Ecto neural progenitor cell (in vitro differentiated cells): ENCODE measurements around the gene HNRNPA2B1.

Experiments
- DNase-seq: peaks from one replicate; pipeline ENCODE4 v3.0.0-alpha.2; 2018; ENCODE audit warnings: low spot score

HNRNPA2B1 gene

DNA sequence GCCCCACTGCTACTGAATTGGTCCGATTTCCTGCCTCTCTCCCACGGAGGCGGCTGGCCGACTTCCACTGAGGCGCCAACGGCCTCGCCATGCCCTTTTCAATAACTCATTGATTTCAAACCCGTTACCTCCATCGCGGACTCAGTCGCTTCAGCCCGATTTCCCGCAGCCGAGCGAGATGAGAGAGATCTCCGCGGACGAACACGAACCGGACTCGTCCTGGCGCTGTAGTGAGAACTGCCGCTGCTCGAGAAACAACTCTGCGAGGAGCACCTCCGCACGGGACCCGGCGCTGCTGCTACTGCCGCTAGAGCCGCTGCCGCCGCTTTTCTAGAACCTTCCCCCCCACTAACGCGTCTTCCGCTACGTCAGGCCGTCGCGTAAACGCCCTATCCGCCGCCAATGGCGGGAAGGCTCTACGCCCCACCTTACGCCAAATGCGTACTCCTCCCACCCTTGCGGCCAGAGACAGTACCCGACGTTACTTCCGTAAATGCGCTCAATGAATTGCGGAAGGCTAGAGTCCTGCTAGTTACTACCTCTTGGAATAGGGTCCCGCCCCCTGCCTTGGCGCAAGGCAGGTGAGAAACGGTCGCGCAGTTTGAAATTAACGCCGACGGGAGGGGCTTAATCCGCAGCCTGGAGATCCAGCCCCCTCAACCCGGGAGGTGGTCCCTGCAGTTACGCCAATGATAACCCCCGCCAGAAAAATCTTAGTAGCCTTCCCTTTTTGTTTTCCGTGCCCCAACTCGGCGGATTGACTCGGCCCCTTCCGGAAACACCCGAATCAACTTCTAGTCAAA is at the start of gene HNRNPA2B1:
TSS of gene HNRNPA2B1 (minus strand) at position 303 of the 803 bp plus-strand sequence. CDS start at position 134, 169 bp downstream.
- peak; percentile 98 for DNase-seq

DNA sequence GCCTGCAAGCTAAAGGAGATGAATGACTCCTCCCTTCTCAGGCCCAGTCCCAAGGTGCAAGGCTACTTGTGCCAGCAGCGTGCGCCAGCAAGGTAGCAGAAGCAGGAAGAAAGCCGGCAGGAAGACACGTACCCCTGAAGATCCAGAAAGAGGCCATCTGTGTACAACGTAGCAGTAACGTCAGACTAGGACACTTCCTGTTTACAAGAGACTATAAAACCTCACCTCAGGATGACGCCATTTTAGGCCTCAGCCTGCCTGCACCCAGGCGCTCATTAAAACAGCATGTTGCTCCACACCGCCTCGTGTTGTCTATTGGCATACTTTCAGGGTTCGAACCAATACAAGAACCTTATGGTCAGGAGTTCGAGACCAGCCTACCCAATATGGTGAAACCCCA is 49.7 kb upstream of the HNRNPA2B1 start:
- no peak for DNase-seq

DNA sequence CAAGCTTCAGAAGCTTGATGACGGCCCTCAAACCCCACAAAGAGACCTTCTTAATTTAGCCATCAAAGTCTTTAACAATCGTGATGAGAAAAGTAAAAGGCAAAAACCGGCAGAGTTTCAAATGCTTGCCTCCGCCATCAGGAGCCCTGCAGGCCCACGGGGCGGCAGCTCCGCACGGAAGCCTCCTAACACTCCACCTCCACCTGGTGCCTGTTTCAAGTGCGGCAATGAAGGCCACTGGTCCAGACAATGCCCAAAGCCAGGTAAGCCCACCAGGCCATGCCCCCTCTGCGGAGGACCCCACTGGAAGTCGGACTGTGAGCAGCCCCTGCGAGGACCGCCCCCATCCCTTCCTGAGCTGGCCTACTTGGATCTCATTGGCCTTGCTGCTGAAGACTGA is 44.6 kb upstream of the HNRNPA2B1 start:
- DNase-seq, result no peak

DNA sequence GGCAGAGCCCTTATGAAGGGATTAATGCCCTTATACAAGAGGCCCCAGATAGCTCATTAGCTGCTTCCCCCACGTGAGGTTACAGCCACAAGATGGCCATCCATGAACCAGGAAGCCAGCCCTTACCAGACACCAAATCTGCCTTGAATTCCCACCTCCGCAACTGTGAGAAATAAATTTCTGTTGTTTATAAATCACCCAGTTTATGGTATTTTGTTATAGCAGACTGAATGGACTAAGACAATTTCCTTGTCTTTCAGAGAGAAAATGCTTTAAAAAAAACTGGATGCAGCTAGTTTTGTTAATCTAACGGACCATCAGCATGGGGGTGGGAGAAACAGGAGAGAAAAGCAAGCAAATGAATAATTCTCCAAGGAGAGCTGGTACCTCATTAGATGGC is 37.5 kb upstream of the HNRNPA2B1 start:
- DNase-seq, result no peak

DNA sequence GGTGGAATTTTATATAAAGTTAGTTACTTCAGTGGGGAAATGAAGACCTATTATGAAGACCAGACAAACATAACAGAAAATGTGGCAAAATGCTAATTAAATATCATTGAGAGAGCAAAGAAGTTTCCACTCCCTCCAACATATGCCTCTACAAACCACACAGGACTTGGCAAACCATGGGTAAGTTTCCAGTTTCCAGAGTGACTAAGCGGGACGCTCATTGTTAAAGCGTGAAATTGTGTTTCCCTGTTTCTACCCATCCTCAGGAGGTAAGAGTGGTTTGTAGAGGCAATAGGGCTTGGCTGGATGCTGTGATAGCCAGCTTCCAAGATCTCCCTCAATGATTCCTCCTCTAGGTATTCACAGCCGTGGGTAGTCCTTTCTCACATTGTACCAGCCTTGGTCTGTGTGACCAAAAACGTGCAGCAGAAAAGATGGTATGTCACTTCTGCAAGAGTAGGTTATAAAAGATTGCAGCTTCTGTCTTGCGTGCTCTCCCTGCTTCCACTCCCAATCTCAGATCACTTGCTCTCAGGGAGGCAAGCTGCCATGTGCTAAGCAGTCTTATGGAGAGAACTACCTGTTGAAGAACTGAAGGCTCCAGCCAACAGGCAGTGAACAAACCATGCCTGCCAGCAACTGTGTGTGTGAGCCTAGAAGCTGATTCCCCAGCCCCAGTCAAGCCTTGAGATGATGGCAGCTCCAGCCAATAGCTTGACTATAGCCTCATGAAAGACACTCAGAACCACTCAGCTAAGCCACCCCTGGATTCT is 36.7 kb upstream of the HNRNPA2B1 start:
- DNase-seq, result peak; percentile 10

DNA sequence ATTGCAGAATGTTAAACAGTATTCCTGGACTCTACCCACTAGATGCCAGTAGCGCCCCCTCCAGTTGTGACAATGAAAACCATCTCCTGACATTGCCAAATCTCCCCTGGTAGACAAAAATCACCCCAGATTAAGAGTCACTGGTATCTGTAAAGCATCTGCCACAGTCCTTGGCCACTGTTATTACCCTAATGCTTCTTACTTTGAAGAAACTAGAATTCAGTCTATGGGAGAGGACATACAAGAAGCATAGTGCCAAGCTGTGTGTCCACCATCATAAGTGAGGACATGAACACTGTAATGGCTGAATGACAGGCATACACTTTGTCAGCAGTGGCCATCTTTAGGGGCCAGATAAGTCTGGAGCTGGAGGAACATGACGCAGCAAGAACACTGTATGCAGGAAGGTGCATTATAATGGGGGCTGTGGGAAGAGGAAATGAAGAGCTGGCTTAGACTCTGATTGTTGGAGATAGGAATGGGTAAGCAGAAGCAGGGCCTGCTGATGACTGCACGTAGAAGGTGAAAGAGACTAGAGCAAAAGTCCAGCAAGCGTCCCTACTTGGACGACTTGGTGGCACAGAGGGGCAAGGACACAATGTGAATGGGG is 33.5 kb upstream of the HNRNPA2B1 start:
- peak; percentile 8 for DNase-seq

DNA sequence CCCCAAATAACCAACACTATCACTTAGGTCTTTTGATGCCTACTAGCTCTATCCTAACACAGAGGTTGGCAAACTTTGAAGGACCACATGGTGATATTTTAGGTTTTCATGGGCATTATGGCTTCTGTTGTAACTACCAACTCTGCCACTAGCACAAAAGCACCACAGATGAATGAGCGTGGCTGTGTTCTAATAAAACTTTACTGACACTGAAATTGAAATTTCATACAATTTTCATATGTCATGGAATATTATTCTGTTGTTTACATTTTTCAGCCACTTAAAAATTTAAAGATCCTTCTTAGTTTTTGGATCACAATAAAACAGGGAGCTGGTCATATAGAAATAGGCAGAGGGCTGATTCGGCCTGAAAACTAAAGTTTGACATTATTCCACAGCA is 27.4 kb upstream of the HNRNPA2B1 start:
- DNase-seq, result no peak

DNA sequence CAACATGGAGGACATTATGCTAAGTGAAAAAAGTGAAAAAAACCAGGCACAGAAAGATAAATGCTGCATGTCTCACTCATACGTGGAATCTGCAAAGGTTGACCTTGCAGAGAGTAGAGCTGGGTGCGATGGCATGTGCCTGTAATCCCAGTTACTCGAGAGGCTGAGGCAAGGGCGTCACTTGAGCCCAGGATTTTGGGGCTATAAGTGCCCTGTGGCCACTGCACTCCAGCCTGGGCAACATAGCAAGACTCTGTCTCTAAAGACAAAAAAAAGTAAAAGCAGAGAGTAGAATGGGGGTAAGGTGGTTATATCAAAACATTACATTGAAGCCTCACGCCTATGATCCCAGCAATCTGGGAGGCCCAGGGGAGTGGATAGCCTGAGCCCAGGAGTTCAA is 23.8 kb upstream of the HNRNPA2B1 start:
- peak; percentile 15 for DNase-seq

DNA sequence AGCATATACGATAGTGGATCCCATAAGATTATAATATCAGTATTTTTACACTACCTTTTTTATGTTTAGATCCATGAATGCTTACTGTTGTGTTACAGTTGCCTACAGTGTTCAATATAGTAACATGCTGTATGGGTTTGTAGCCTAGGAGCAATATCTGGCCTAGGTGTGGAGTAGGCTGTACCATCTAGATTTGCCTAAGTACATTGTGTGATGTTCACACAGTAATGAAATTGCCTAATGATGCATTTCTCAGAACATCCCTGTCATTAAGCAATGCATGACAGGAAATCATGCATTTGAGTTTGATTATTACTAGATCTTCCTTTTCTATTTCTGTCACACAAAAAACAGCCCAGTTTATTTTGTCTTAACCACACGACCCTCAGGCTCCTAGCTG is 15.5 kb upstream of the HNRNPA2B1 start:
- DNase-seq, result no peak

DNA sequence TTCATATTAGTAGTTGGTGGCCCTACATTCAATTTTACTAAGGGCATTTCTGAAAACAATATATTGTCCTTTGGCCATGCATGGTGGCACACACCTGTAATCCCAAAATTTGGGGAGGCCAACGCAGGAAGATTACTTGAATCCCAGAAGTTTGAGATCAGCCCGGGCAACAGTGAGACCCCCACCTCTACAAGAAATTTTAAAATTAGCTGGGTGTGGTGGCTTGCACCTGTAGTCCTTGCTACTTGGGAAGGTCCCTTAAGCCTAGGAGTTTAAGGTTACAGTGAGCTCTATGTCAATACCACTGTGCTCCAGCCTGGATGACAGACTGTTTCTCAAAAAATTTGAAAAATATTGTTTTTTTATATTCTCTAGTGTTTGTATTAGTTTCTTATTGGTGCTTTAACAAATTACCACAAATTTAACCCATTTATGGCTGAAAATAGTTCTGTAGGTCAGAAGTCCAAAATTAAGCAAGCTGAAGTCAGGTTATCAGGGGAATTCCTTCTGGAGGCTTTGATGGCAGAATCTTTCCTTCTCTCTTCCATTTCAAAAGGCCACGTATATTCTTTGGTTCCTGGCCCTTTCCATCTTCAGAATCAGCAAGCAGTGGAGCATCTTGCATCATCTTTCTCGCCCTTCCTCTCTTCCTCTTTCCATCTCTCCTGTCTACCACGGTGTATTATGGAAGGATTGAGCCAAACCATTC is 13.4 kb upstream of the HNRNPA2B1 start:
- DNase-seq, result no peak

DNA sequence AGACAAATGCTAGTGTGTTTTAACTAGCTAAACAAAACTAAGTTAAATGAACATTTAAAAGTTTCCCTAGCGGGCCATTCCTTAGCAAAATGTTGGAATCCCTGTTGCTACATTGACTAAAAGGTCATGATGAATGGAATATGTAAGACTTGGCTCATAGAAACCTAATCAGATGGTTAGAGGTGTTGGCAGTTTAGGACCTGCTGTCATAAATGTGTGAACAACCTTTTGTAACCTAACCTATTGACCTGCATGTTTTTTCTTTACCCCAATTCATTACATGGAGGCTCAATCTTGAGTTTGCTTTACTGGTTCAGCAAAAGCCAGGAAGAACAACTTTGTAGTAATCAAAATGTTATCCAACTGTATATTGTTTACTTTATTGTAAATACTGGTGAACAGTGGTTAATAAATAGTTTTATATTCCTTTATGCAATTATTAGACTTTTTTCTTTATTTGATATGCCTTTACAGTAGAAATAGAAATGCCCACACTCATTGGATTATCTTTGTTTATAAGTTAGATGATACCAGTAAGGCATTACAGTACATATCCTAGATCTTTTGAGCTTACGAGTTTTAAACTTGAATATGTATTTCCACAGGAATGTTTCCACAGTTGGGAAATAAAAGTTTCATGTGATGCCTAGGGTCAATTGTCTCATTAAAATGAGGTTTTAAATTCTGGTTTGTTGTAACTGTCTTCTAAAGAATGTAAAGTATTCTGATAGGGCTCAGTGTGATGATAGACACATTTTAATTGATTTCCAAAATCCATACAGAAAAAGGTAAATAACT is 12.6 kb upstream of the HNRNPA2B1 start:
- DNase-seq, result no peak

DNA sequence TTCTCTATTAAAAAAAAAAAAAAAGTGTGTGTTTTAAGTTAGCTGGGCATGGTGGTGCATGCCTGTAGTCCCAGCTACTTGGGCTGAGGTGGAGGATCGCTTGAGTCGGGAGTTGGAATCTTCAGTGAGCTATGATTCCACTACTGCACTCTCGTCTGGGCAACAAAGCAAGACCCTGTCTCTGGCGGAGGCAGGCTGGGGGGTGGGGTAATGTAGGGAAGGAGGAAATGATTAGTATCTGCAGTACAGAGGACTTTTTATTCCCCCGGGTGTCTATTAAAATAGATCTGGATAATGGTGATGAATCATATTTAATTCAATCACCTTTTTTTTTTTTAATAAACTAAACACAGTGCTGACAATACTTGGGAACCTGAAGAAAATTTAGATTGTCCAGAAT is 7.5 kb upstream of the HNRNPA2B1 start:
- DNase-seq, result no peak

DNA sequence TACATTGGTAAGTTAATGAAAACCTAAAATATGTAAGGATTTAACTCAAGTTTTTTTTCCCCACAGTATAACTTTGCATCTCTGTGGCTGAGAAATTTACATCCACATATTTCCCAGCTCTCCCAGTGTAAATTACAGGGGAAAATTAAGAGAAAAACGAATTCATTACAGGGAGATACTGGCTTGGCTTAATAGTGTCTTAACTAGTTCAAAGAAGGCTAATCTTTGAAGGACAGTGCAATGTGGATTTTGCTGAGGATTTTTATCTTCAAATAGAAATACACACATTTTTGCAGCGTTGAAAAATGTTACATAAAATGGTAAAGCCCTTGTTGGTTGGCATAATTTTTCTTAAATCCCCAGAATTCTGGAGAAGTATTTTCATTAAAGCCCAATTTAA is 2.5 kb upstream of the HNRNPA2B1 start:
- no peak for DNase-seq

DNA sequence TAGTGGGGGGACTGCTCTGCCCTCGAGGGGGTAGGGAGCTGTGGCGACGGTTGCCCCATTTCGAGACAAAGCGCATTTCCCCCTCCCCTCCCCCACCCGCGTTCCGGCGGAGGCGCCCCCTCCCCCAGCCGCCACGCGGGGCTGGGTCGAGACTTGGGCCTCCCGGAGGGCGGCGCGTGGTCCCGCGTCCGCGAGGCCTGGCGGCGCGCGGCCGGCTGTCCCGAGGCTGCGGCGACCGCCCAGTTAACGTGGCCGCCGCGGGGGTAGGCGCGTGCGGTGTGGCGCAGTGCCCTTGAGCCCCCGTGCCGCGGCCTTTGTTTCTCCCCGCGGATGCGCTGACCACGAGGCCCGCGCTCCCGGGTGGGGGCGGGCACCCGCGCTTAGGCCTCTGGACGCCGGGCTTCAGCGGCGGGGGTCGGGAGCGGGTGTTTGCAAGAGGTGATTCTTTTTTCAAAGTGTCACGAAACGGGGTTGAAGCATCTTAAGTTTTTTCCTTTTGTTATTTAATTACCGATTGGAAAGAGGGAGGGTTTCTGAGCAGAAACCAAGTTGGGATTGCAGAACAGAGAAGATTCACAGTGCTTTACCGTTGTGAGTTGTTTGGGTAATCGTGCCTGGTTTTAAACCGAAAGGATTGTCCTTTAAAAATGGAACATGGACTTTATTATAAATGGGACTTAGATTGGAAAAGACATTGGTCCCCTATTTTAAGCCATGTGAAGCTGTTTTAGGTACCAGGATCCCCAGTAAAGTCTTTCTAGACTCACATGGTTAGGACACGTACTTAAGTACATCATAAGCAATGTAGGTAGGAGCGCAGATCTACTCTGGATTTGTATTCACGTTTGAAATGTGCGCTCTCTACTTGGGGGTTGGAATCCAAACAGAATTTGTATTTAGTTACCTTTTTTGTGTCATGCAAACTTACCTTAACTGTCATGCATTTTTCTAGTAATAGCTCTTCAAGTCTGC is 1.8 kb upstream of the HNRNPA2B1 start:
- no peak for DNase-seq

DNA sequence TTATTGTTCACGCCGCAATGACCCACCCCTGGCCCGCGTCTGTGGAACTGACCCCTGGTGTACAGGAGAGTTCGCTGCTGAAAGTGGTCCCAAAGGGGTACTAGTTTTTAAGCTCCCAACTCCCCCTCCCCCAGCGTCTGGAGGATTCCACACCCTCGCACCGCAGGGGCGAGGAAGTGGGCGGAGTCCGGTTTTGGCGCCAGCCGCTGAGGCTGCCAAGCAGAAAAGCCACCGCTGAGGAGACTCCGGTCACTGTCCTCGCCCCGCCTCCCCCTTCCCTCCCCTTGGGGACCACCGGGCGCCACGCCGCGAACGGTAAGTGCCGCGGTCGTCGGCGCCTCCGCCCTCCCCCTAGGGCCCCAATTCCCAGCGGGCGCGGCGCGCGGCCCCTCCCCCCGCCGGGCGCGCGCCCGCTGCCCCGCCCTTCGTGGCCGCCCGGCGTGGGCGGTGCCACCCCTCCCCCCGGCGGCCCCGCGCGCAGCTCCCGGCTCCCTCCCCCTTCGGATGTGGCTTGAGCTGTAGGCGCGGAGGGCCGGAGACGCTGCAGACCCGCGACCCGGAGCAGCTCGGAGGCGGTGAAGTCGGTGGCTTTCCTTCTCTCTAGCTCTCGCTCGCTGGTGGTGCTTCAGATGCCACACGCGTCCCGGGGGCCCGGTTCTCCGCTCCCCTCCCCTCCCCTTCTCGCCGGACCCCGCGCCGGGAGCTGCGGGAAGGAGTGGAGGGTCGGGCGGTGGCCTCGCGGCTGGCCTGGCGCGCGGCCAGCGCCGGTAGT is 887 bp upstream of the HNRNPA2B1 start, which contains the start of gene CBX3:
TSS of gene CBX3 (plus strand) at position 499 of the 772 bp plus-strand sequence. CDS start 1,254 bp downstream, outside the sequence.
- DNase-seq, result peak; percentile 97

DNA sequence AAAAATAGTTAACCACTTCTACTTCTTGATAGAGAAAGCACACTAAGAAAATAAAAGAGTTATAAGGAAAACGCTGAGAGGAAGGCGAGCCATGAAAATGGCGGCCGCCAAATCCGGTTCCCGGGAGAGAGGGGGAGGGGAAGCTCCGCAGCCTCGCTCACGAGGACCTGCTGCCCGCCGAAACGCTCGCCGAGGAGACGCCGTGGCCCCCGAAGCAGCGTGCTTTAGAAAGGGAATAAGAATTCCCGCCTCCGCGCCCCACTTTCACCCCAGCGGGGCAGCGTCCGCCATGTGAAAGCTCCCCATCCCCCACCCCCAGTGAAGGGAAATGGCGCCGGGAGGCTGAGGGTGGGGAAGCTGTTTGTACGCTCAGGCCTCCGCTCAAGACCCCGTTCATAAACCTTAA is 505 bp downstream of the HNRNPA2B1 start:
- DNase-seq, result peak; percentile 85

DNA sequence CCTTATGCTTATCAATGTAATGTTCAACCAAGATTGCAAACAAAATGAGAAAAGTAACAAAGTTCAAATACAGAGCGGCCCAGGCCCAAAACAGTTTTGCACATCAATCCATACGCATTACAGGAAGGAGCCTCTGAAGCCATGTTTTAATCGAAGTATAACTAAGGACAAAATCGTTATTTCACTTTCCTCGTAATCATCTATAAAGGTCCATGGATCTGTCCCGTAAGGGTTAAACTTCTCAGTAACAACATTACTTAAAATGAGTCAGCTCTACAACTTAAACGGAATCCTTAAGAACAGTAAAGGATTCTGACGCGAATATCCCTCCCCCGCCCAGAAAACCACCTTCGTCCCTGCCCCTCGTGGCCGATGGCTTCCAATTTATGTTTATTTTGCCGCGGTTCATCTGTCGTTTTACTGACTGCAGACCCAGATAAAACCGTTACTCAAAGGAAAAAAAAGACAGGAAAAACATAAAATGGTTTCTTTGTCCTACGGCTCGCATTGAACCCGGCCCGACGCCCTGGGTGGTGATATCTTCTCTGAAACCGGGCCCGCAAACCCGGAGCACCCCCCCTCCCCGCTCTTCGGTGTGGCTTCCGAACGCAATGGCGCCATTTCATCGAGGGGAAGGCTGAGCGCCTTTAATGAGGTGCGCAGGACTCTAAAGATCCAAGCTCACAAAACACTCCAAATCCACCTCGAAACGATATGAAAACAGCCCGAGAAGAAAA is 1.1 kb downstream of the HNRNPA2B1 start:
- DNase-seq, result peak; percentile 69

DNA sequence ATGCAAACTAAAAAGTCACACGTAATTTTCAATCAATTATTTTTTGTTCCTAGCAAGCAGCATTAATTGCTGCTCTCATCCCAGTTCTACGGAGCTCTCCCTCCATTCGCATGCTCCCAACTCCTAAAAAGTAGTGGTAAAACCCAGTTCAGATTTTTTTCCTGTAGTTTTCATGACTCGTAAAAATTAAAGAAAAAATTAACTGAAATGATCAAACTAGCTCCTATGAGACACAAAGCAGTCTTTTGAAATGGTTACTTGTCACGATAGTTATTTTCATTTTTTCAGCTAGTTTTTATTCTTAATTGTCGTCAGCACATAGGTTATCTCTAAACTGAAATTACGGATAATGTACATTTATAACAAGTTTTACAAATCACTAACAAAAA is 1.8 kb downstream of the HNRNPA2B1 start:
- DNase-seq, result no peak
